GM23248 (cell line): ENCODE measurements around the gene CRACR2A.

Source experiments
- EZH2 ChIP-seq: fragments of 200-600 bp; sonication (generic); IDR thresholded peaks from 2 replicates; pipeline ENCODE4 v1.6.1; 2018; ENCODE audit warnings: antibody characterized with exemption, mild to moderate bottlenecking; ENCODE audit not compliant: insufficient read depth, poor library complexity, severe bottlenecking
- EZH2phosphoT487 ChIP-seq: fragments of 200-600 bp; sonication (generic); IDR thresholded peaks from 2 replicates; pipeline ENCODE4 v1.6.1; 2018; ENCODE audit warnings: antibody characterized with exemption, moderate library complexity, mild to moderate bottlenecking, low read depth; ENCODE audit not compliant: insufficient read depth

DNA sequence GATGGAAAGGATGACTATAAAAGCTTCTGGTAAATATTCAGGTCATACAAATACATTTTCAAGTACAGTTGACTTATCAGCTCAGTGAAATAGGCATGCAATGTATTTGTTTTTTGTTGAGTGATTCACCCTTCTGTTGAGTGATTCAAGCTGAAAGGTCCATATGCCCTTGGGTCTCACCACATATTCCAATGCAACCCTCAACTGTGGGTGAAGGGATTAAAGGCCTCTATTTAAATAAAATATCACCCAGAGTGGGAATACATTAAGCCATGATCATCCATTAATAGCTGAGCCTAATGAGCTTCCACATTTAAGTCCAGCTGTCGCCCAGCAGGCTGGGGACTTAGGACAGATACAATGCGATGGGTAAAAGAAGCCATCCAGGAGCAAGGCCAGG is 120.2 kb downstream of the CRACR2A start:
- no peak for TF ChIP-seq EZH2
- TF ChIP-seq EZH2phosphoT487 = no peak
